ENCODE results near the gene AVPR2.

DNA sequence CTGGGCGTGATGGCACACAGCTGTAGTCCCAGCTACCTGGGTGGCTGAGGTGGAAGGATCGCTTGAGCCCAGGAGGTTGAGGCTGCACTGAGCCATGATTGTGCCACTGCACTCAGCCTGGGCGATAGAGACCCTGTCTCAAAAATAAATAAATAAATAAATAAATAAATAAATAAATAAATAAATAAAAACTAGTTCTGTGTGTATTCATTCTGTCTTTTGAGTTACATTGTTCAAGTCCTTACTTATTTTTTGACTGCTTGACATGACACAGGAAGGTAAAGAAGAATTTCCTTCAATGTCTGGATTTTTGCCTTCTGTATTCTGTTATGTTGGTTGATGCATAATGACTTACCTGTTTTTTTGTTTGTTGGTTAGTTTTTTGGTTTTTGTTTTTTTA is 32.6 kb downstream of the AVPR2 start:
- TF ChIP-seq, protein P1, sequence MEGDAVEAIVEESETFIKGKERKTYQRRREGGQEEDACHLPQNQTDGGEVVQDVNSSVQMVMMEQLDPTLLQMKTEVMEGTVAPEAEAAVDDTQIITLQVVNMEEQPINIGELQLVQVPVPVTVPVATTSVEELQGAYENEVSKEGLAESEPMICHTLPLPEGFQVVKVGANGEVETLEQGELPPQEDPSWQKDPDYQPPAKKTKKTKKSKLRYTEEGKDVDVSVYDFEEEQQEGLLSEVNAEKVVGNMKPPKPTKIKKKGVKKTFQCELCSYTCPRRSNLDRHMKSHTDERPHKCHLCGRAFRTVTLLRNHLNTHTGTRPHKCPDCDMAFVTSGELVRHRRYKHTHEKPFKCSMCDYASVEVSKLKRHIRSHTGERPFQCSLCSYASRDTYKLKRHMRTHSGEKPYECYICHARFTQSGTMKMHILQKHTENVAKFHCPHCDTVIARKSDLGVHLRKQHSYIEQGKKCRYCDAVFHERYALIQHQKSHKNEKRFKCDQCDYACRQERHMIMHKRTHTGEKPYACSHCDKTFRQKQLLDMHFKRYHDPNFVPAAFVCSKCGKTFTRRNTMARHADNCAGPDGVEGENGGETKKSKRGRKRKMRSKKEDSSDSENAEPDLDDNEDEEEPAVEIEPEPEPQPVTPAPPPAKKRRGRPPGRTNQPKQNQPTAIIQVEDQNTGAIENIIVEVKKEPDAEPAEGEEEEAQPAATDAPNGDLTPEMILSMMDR (IDR thresholded peaks at IDR 0.05; ENCODE audit: low read depth, low read length), result no peak
- TF ChIP-seq, protein P2, sequence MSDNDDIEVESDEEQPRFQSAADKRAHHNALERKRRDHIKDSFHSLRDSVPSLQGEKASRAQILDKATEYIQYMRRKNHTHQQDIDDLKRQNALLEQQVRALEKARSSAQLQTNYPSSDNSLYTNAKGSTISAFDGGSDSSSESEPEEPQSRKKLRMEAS (IDR thresholded peaks at IDR 0.05; ENCODE audit: low read depth, low read length), result no peak
- no peak for TF ChIP-seq POLR2A (IDR thresholded peaks at IDR 0.05; ENCODE audit: extremely low read depth, insufficient read length)
